GM20000 (cell line): ENCODE measurements around the gene SSU72.
A peak's percentile ranks its signal among the peaks of the same experiment; 100 is the strongest.
"Not testable (repeated sequence)": the region's sequence is repeated elsewhere in the genome, so short reads cannot be mapped to it uniquely, and the experiment has no call there.

ENCODE experiments used
- DNase-seq: peaks from one replicate; pipeline ENCODE4 v3.0.0; 2012; ENCODE audit warnings: low spot score
- TF ChIP-seq, protein P1 (sequence below): IDR thresholded peaks from 2 replicates; pipeline ENCODE4 v1.5.1; 2012; ENCODE audit warnings: mild to moderate bottlenecking, control low read depth; ENCODE audit errors: extremely low read depth, missing control alignments

The SSU72 gene

DNA sequence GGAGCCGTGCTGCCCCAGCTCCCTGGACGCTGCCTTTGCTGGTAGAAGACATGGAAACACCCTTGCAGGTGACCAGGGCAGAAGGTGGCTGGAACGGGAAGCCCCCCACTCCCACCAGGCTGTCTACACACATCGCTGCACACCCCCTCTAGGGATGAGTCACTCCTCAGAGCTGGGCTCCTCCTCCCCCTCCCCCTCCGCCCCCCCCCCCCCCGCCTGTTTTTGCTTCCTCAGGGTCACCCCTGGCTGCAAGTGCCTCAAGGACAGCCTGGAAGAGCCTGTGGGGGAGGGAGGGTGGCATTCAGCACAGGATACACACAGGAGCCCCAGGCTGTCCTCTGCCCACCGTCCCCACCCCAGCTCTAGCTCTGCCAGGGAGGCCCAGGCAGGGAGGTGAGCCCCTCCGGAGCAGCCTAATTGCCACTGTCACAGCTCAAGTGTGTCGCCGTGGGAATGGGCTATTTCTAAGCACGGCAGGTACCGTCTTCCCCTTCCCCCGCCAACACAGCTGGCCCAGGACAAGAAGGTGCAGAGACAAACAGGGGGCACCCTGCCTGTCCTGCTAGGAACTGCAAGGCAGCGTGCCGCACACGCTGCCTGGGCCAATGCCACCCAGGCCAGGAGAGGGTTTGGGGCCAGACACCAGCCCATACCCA is 22.7 kb upstream of the SSU72 start:
- TF ChIP-seq, protein P1, sequence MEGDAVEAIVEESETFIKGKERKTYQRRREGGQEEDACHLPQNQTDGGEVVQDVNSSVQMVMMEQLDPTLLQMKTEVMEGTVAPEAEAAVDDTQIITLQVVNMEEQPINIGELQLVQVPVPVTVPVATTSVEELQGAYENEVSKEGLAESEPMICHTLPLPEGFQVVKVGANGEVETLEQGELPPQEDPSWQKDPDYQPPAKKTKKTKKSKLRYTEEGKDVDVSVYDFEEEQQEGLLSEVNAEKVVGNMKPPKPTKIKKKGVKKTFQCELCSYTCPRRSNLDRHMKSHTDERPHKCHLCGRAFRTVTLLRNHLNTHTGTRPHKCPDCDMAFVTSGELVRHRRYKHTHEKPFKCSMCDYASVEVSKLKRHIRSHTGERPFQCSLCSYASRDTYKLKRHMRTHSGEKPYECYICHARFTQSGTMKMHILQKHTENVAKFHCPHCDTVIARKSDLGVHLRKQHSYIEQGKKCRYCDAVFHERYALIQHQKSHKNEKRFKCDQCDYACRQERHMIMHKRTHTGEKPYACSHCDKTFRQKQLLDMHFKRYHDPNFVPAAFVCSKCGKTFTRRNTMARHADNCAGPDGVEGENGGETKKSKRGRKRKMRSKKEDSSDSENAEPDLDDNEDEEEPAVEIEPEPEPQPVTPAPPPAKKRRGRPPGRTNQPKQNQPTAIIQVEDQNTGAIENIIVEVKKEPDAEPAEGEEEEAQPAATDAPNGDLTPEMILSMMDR: no peak
- peak; percentile 68 for DNase-seq

DNA sequence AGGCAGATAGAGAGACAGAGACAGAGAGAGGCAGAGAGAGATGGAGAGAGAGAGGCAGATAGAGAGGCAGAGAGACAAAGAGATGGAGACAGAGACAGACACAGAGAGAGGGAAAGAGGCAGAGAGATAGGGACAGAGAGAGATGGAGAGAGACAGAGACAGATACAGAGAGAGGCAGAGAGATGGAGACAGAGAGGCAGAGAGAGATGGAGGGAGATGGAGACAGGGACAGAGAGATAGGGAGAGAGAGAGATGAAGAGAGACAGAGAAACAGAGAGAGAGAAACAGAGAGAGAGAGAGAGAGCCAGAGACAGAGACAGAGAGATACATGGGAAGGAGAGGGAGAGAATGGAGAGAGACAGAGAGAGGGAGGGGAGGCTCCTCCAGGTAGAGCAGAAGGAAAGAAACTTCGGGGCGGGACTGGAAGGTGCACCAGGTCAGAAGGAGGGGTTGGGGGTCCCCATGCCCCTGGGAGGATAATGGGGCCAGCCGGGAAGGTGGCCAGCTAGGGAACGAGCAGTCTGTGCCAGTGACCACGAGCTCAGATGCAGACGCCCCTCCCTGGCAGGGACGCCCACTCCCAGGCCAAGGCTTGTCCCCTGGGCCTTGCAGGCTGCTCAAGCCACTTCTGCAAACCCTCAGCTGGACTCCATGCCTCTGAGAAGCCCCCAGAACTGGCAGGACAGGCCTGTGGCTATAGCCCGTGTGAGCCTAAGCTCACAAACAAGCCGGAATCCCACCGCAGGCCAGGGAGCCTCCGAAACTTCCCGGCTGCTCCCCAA is 22.0 kb upstream of the SSU72 start:
- peak; percentile 57 for DNase-seq

DNA sequence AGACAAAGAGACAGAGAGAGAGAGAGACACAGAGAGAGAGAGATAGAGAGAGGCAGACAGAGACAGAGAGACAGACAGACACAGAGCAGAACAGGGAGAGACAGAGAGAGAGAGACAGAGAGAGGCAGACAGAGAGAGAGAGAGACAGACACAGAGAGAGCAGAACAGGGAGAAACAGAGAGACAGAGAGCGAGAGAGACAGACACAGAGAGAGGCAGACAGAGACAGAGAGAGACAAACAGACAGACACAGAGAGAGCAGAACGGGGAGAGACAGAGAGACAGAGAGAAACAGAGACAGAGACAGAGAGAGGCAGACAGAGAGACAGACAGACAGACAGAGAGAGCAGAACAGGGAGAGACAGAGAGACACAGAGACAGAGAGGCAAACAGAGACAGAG is 20.7 kb upstream of the SSU72 start:
- DNase-seq: not testable (repeated sequence)

More for the DNA sequence above, 22.0 kb upstream of the SSU72 start:
- TF ChIP-seq, protein P1: no peak

DNA sequence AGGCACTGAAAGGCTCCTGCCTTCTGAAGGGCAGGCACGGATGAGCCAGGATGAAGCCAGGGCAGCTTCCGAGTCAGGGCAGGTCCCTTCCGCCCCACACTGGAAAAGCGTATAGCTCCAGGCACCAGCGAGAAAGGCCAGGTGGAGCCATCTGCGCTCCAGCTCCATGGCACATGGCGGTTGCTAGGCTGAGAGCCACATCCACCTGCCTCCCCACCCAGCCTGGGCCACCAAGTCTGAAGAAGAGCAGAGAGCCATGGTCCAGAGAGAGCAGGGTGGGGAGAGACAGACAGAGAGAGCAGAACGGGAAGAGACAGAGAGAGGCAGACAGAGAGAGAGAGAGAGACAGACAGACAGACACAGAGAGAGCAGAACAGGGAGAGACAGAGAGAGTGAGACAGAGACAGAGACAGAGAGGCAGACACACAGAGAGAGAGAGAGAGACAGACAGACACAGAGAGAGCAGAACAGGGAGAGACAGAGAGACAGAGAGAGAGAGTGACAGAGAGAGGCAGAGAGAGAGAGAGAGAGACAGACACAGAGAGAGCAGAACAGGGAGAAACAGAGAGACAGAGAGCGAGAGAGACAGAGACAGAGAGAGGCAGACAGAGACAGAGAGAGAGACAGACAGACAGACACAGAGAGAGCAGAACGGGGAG is 20.1 kb upstream of the SSU72 start:
- TF ChIP-seq, protein P1: no peak
- no peak for DNase-seq

DNA sequence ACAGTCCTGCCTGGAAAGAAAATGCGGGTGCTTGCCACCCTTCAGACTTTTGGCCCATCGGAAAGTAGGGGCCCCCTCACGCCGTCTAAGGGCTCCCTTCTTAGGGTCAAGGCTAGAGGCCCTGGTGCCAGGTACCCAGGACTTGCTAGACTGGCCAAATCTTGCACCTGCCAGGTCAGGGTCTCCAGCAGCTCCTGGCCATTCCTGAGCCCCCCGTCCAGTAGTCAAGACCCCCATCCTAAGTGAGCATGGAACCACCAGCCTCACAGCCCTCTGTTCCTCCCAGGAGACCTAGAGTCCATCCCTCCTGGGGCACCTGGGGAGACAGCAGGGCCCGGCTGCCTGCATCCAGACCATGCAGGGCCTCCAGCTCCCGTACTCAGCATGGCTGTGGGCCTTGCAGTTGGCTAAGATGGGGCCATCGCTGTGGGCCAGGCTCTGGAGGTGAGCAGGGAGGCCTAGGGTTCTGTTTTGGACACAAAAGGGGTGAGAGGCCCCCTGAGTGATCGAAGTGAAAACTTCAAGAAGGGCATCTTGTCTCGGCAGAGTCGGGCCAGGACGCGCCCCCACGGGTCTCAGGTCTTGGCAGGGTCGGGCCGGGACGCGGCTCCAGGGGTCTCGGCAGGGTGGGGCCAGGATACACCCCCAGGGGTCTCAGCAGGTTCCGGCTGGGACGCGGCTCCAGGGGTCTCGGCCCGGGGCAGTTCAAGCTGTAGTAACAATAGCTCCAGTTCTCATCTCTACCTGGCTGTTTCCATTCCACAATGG is 19.4 kb upstream of the SSU72 start:
- TF ChIP-seq, protein P1: no peak
- no peak for DNase-seq

DNA sequence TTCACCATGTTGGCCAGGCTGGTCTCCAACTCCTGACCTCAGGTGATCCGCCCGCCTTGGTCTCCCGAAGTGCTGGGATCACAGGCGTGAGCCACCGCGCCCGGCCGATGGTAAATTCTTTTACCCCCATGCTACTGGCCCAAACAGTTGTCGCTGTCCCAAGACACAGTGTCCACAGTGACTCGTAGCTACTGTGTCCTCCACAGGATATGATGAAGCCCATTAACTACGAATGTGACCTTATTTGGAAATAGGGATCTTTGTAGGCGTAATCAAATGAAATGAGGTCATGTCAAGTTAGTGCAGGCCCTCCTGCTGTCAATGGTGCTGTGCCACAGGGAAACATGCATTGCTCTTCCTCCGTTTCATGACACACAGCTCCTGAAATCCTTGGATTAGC is 16.8 kb upstream of the SSU72 start:
- TF ChIP-seq, protein P1: no peak
- DNase-seq: no peak

DNA sequence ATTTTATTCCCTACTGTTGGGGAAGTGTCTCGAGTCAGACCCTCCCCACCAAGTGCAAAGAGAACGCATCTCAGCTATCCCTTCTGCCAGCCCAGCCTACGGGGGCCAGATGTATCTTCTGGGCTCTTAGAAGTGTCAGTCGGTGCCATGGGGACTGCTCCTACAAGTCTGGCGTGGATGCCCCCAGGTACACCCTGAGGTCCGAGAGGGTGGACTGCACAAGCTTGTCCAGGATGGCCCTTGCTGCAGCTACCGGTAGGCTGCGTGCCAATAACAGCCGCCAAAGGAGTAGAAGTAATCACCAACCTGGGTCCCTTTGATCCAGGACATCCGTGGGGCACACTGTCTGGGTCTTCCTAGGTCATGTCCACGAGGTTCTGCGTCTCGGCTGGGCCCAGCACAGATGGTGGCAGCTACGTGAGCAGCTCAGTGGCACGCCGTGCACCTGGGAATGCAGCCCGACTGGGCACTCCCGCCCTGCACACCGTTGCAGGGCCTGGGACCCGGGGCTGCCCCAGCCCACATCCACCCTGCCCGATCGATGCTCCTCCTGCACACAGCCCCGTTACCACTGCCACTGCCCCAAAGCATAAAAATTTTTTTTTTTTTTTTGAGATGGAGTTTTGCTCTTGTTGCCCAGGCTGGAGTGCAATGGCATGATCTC is 8.8 kb upstream of the SSU72 start:
- TF ChIP-seq, protein P1: no peak
- DNase-seq: no peak
